NCI-H128 (cell line): ENCODE measurements around the gene METTL8.
"Not testable (repeated sequence)": the region's sequence is repeated elsewhere in the genome, so short reads cannot be mapped to it uniquely, and the experiment has no call there.

Experiments
- DNase-seq: peaks from one replicate; lab custom pipeline; 2025; ENCODE audit not compliant: unreplicated experiment; lab: John Stamatoyannopoulos, UW

Gene METTL8

DNA sequence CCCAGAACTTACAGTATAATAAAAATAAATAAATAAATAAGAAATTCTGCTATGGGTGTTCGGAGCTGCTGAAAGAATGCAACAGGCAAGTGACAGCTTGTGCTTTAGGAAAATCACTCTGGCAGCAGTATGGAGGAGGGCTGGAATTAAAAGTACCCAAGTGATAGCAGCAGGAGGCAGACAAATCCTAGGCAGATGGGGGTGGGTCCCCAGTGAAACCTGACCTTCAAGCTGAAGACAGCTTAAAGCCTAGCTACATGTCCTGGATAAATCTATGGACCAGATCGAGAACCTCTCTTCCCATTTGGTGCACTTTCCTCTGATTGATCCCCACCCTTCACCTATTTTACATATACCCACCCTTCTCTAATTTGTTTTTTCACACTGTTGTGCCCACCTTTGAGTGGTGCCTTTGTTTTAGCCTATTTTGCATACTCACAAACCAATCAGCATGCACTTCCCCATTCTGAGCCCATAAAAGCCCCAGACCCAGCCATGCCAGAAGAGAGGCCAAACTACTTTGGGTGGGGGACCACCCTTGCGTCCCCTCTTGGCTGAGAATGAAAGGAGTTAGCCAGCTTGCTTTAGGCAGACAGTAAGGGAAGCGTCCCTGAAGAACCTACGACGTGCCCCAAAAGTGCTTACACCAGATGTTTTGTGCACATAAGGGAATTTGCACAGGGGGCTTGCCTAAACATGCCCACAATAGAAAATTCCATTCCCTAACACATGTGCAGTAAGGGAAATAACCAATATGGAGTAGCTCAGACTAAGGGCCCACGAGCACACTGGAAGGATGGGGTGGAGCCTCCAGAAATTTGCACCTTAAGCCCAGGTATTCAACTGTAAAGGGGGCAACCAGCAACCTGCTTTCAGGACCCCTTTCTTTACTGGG, 3.0 kb downstream of the METTL8 start:
- DNase-seq: no peak

DNA sequence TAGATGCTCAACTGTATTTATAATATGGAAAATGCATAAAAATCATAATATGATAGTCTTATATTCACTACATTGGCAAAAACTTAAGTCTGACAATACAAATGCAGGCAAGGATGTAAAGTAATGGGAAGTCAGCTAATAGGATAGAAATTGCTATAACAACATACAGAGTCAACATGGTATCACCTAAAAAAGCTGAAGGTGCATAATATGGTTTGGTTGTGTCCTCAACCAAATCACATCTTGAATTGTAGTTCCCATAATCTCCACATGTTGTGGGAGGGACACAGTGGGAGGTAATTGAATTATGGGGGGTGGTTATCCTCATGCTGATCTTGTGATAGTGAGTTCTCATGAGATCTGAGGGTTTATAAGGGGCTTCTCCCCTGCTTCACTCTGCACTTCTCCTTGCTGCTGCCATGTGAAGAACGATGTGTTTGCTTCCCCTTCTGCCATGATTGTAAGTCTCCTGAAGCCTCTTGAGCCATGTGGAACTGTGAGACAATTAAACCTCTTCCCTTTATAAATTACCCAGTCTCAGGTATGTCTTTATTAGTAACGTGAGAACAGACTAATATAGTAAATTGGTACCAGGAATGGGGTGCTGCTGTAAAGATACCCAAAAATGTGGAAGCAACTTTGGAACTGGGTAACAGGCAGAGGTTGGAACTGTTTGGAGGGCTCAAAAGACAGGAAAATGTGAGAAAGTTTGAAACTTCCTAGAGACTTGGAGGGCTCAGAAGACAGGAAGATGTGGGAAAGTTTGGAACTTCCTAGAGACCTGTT, 10.9 kb downstream of the METTL8 start:
- not testable (repeated sequence) for DNase-seq

DNA sequence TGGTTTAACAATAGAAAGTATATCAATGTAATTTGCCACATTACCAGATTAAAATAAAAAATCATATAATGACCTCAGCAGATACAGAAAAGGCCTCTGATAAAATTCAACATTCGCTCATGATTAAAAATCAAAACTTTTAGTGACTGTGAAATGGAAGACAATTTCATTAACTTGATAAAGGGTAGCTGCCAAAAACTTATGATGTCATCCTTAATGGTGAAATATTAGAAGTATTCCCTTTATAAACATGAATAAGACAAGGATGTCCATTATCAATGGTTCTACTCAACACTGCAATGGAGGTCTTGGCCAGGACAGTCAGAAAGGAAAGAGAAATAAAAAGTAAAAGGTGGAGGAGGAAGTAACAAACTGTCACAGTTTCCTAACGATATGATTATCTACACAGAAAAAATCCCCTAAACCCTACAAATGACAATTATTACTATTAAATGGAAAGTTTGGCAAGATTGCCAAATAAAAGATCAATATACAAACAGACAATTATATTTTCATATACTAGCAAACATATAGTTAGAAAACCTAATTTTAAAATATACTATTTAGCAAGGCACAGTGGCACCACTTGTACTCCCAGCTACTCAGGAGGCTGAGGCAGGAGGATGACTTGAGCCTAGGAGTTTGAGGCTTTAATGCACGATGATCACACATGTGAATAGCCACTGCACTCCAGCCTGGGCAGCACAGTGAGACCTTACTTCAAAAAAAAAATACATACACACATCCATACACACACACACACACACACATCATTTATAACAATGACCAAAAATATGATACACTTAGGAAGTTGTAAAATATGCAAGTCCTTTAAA, 12.8 kb downstream of the METTL8 start:
- no peak for DNase-seq

DNA sequence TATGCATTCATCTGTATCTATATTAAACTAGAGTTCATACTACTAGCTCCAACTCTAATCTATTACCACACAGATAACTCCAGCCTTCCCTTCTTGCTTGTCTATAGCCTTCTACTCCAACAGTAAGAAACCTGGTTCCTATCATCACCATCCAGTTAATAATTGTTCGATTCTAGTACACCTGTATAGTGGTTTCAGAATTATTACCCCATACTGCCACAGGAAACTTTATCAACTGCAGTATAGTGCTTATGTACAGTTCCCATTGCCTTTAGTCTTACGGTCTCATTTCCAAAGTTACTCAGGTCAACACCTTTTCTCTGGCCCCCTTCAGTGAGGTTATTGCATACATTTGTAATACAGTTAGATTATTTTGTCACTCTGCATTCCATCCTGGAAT, 14.5 kb downstream of the METTL8 start:
- DNase-seq: no peak

DNA sequence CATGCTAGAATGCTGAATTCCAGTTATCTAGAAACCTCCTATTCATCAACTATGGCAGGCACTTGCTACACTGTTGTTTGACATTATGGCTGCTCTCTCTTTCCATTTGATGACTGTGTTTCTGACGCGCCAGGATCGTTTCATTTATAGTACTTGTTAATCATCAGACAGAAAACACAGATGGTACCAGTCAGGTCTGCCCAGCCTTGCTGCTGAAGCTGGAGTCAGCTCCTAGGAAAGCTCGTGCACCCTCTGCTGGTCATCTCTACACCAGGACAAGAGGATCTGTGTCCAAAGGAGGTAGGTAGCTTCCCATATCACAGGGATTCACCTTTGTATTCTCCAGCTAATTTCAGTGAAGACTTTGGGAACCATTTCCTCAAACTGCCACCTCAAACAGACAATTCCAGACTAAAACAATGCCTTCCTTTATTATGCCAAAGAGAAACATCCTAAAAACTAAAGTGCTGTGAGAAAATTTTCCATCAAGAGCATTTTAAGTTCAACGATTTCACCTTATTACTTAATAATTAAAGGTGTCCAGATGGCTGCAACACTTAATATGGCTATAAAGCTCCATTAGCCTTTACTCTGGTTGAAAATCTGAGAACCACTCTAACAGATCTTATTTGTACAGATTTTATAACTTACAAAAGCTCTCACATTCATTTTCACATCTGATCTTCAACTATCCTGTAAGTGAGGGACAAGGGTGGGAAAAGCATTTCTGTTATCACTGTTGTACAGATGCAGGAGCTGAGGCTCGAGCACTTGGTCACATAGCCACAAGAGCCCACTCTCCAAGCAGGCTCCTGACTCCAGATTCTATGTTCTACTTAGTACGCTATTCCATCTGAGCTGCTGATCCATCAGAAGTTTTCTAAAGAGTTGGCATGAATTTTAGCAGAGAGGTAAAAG, 17.5 kb downstream of the METTL8 start:
- peak; percentile 25 for DNase-seq

DNA sequence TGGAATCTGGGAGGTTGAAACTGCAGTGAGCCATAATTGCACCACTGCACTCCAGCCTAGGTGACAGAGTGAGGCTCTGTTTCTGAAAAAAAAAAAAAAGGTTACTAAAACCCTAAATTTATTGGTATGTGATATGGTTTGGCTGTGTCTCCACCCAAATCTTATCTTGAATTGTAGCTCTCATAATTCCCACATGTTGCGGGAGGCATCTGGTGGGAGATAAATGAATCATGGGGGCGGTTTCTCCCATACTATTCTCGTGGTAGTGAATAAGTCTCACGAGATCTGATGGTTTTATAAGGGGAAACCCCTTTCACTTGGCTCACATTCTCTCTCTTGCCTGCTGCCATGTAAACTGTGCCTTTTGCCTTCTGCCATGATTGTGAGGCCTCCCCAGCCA, 19.1 kb downstream of the METTL8 start:
- DNase-seq: not testable (repeated sequence)

DNA sequence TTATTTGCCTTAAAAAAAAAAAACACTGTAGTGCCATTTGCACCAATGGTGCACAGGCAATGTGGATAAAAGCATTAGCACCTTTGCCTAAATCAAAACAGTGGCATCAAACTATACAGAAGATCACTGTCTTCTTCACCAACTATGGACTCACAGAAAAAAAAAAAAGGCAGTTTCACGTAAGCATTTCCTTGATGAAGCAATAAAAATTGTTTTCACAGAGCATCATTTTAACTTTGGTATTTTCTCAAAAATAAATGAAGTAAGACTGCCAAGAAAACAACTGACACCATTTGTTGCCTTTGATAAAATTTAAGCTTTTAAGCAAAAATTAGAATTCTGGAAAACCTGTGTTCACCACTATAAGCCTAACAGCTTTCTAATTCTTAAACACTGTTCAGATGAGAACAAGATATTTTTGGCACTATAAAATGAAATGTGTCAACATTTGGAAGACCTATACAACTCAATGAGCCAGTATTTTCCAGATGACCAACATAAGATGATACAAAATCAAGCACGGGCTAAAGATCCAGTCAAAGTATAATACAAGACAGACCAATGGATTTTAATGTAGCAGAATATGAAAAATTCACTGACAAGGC, 21.1 kb downstream of the METTL8 start:
- no peak for DNase-seq

DNA sequence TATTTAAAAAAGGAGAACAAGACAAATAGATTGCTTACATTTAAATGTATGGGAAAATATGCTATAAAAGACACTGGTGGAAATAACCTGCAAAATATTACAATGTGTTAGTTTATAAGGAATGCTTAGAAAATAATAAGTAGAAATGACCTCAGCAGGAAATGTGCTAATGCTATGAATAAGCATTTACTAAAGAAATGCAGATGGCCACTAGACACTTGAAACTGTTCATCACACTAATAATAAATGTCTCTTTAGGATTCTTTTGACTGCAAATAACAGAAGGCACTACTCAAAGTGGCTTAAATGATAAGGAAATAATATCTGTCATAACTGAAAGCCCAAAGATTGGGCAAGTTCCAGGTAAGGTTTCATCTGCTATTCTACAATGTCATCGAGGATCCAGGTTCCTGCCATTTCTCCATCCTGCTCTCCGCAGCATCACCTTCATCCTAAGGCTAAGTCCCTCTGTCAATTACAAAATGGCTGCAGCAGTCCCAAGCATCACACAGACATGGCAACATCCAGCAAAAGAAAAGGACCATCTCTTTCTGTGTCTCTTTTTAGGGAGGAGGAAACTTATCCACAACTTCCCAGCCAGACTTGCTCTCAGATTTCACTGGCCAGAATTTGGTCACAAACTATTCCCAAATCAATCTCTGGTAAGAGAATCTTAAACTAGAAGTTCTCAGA, 21.9 kb downstream of the METTL8 start:
- DNase-seq: no peak

DNA sequence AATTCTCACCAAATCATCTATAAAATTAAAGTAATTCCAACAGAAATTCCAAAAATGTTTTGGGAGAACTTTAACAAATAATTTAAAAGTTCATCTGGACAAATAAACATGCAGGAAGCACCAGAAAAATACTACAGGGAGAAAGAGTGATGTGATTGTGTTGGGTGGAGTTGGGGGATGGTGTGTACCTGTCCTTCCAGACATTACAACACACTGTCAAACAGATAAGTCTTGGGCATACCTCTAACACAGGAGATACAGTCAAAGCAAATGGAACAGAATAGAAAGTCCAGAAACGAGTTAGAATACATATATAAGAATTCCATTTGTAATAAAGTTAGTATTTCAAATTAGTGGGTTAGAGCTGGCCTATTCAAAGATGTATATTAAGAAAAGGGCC, 22.6 kb downstream of the METTL8 start:
- DNase-seq: no peak

DNA sequence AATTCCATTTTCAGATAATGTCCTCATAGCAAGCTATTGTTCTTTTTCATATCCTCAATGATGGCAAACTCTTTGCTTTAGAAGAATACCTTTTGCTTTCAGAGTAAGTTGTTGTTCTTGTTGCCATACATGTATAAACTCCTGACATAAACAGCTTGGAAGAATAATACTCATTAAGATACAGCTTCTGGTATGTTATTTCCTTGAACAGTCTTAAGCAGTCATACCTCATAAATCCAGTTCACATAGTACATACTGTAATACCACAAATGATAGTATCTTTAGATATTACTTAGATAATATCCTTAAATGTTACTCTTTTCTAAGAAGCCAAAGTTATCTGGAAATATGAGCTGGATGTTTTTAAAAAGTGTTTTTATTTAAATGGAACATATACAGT, 23.2 kb downstream of the METTL8 start:
- DNase-seq: no peak

DNA sequence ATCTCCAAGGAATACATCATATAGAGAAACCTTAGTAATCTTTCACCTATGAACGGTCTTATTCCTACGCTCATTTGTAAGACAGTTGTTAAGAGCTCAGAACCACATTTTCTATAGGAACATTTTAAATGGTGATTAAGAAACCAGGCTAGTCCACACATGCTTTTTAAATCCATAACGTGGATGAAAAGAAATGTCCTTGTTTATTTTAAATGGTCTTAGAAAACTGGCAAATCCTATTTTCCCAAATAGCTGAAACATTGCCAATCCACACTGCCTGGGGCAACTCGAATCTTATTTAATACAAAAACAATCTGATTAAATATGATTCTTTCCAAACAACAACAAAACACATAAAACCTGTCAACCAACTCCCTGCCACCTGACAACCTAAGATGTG, 23.7 kb downstream of the METTL8 start:
- DNase-seq: no peak

DNA sequence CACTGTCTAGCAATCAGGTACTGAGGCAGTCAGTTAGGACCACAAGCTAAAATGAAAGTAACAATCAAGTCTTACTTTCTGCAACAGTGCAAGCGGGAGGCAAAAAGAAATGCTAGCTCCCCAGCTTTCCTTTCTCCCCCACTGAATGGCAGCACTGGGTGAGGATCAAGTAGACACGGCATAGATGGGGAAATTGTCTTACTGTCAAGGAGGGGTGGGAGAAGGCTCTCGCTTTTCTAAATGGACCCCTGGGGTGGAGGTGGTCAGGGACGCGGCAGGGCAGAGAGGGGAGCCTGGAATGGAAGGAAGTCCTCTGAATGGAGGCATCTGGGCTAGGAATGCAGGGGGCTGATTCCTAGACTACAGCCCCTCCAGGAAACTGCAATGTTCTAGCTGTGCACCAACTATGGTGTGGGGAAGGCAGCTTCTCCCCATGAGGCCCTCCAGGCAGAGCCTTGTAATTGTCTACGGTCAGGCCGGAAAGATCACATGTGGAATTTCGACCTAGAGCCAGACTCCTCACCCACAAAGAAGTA, 24.3 kb downstream of the METTL8 start:
- DNase-seq: no peak

DNA sequence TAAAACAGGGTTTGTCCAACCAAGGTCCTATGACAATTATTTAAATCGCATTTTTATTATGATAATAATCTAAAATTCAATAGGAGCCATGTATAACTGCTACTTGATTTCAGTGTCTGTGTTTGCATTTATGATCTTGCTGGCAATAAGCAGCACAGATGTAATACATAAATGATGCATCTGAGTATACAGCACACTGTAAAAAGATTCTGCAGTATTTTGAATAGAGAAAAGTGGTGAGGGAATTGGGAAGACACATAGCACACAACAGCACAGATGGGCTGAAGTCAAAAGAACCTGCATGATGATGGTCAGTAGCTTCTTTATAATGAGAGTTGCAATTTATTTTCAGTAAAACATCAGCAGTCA, 26.1 kb downstream of the METTL8 start:
- DNase-seq: no peak

DNA sequence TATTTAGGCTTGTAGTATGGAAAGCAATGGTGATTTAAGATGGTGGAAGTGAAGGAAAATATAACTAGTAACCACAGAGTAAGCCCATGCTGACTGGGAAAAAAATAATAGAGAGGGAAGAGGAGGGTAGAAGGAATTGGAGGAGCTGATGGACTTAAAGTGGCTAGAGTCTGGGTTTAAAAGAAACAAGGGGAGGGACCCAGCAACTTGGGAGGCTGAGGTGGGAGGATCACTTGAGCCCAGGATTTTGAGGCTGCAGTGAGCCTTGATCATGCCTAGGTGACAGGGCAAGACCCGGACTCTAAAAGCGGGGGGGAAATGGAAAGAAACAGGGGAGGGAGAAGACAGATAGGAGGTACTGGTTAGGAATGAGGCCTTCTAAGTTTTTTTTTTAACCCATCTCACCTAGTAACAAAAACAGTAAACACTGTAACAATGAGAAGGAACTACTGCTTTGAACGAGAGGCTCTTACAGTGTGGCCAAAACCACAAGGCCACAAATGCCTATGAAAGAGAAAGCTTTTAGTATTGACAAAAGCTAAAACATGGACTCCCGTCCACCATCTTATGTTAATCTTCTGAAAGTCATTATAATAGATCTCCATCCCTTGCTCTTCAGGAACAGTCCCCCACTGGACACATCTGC, 26.6 kb downstream of the METTL8 start:
- no peak for DNase-seq

DNA sequence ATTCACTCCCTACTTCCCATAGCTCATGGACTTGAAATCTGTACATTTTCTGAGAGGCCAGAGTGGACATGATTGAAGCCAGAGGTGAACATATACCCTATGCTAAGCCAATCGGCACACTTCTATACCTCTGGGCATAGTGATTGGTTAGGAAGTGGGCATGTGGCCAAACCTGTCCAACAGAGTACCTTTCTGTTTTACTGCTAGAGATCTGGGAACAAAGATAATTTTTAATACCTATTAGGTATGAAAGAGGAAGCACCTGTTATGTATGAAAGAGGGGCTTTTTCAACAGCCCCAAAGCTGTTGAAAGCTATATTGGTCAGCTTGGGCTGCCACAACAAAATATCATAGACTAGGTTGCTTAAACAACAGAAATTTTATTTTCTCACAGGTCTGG, 27.7 kb downstream of the METTL8 start:
- no peak for DNase-seq

DNA sequence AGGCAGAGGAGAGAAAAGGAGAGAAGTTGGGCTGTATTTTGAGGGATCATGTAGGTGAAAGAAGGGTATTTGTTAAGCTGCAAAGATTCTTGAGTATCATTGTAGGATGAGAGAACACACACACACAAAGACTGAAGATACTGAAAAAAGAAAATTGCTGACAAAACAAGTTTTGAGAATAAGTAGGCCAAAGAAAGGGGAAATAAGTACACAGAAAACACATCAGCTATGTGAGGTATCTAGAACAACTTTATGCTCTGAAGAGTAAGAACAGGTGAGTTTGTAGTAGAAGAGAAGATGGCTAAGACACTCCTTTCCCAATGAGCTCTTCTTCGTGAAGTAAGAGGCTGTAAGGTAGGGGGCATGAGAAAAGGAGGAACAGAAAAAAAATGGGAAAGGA, 28.2 kb downstream of the METTL8 start:
- no peak for DNase-seq

DNA sequence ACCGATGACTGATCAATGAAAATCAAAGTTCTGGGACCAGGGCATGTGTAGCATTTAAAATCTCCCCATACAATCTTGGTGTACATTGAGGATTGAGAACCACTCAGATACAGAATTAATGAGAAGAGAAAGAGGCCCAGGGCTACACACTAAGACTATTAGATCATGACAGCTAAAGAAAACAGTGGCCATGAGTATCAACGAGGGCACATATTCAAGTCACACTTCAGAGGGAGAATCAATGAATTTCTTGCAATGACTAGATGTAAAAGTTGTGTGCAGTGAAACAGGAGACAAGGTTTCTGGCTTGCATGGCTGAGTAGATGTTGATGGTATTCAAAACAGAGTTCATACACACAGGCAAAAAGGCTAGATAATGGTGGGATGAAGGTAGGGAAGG, 29.1 kb downstream of the METTL8 start:
- no peak for DNase-seq

DNA sequence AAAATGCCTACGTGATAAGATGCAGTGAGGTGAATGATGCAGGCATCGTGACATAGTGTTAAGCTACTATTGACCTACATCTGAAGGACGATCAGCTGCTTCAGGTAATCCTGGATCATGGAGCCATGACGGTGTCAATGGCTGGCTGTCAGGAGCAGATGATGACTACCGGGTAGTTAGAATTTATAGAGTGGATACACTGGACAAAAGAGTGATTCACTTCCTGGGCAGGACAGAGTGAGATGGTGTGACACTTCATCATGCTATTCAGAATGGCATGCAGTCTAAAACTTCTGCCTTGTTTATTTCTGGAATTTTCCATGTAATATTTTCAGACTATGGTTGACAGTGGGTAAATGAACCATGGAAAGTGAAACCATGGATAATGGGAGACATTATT, 29.5 kb downstream of the METTL8 start:
- DNase-seq: no peak
